Ascending aorta (tissue), 2 donors: ENCODE data around the gene CCDC107. TPM values are rescaled to one million over a fixed set of nuclear protein-coding genes. Genes with fewer than 3 reads are reported as not detected.
A peak's percentile ranks its signal among the peaks of the same experiment; 100 is the strongest.

Source experiments
- DNase-seq, 2 donors: peaks; one replicate each; pipeline ENCODE4 v3.0.0-alpha.2; 2019; ENCODE audit warnings: low spot score in 2 of 2
- H3K27ac ChIP-seq, 2 donors: fragments of 200-600 bp; sonication (generic); one replicate each; pipeline ENCODE4 v1.5.1; 2016 to 2017; ENCODE audit warnings: mild to moderate bottlenecking in 1 of 2
- H3K27me3 ChIP-seq: fragments of 200-600 bp; sonication (generic); one replicate; pipeline ENCODE4 v1.5.1; 2017
- H3K36me3 ChIP-seq, 2 donors: fragments of 200-600 bp; sonication (generic); one replicate each; pipeline ENCODE4 v1.5.1; 2016
- H3K4me1 ChIP-seq, 2 donors: fragments of 200-600 bp; sonication (generic); one replicate each; pipeline ENCODE4 v1.5.1; 2016 to 2017; ENCODE audit warnings: mild to moderate bottlenecking in 1 of 2
- H3K4me3 ChIP-seq, 2 donors: fragments of 200-600 bp; sonication (generic); one replicate each; pipeline ENCODE4 v1.5.1; 2016 to 2017; ENCODE audit warnings: mild to moderate bottlenecking in 1 of 2
- H3K9me3 ChIP-seq, 2 donors: fragments of 200-600 bp; sonication (generic); one replicate each; pipeline ENCODE4 v1.5.1; 2016
- intact Hi-C: fragments of 100-400 bp; cut with DNase I; formaldehyde crosslinking; loops from one replicate; pipeline ENCODE4 v1.15.1; 2023
- total RNA-seq: library from RNA; depleted of rRNA; stranded (reverse); fragments of >200 nt; gene quantifications from one replicate; pipeline ENCODE4 v1.1.0, GENCODE V29; 2016
- TF ChIP-seq, protein P1 (sequence below), 3 experiments: fragments of 200-600 bp in 2 of 3; fragments of 450-650 bp in 1 of 3; sonication (generic) in 2 of 3; IDR thresholded peaks; one replicate each; pipeline ENCODE4 v1.5.1; 2016 to 2019; ENCODE audit warnings: antibody characterized with exemption in 3 of 3, mild to moderate bottlenecking in 1 of 3, moderate library complexity in 1 of 3

The CCDC107 gene
- total RNA-seq, 1 donor from 2014 or later = 67.6 TPM

DNA sequence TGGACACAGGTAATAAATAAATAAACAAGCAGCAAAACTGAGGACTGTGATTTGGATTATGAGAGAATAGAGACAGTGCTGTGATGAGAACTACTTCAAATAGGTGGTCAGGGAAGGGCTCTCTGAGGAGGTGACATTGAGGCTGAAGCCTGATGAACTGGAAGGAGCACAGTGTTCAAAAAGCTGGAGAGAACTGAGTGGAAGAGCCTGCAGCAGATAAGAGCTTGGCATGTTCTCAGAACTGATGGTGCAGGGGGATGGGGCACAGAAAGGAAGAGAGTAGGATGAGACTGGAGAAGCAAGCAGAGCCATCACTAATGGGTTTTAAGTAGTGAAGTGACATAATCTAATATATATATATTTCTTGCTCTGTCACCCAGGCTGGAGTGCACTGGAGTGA is 42.9 kb downstream of the CCDC107 start:
- peak overlapping the region; percentile 93 to 97 for H3K27ac ChIP-seq
- no peak for DNase-seq
- intact Hi-C loops = no loop called here
- no peaks in the 10 kb centered on the region for H3K27me3 ChIP-seq
- TF ChIP-seq, protein P1, sequence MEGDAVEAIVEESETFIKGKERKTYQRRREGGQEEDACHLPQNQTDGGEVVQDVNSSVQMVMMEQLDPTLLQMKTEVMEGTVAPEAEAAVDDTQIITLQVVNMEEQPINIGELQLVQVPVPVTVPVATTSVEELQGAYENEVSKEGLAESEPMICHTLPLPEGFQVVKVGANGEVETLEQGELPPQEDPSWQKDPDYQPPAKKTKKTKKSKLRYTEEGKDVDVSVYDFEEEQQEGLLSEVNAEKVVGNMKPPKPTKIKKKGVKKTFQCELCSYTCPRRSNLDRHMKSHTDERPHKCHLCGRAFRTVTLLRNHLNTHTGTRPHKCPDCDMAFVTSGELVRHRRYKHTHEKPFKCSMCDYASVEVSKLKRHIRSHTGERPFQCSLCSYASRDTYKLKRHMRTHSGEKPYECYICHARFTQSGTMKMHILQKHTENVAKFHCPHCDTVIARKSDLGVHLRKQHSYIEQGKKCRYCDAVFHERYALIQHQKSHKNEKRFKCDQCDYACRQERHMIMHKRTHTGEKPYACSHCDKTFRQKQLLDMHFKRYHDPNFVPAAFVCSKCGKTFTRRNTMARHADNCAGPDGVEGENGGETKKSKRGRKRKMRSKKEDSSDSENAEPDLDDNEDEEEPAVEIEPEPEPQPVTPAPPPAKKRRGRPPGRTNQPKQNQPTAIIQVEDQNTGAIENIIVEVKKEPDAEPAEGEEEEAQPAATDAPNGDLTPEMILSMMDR (IDR thresholded peaks at IDR 0.05) = no peak
- no peak overlapping the region for H3K4me3 ChIP-seq
- H3K4me1 ChIP-seq = peaks cover 3 to 21% of the 10 kb centered on the region in 2 donors
- peaks cover 93 to 100% of the 10 kb centered on the region in 2 donors for H3K36me3 ChIP-seq
- H3K9me3 ChIP-seq = no peaks in the 10 kb centered on the region

DNA sequence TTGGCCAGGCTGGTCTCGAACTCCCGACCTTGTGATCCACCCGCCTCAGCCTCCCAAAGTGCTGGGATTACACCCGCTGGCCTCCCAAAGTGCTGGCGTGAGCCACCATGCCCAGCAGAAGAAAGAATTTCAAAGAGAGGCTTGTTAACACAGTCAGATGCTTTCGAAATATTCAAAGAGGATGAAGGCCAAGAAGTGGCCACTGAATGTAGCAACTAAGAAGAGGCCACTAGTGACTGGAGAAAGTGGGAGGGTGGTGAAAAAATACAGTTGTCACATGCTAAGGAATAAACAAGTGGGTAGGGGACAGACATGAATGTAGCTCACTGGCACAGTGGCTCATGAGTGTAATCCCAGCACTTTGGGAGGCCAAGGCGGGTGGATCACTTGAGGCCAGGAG is 44.6 kb downstream of the CCDC107 start:
- Histone ChIP-seq H3K9me3 (no peaks in the 10 kb centered on the region), H3K4me3 (no peak overlapping the region), H3K27me3 (no peaks in the 10 kb centered on the region), H3K27ac (peak overlapping the region; percentile 93 to 97), H3K36me3 (peaks cover 100% of the 10 kb centered on the region in 2 donors), H3K4me1 (peaks cover 0 to 3% of the 10 kb centered on the region in 2 donors)
- intact Hi-C loops = loop anchor here (2.0 kb wide), 1 partner anchor 20 kb away; no protein-coding TSS in a partner anchor
- TF ChIP-seq, protein P1 (IDR thresholded peaks at IDR 0.05) = no peak
- DNase-seq = no peak

DNA sequence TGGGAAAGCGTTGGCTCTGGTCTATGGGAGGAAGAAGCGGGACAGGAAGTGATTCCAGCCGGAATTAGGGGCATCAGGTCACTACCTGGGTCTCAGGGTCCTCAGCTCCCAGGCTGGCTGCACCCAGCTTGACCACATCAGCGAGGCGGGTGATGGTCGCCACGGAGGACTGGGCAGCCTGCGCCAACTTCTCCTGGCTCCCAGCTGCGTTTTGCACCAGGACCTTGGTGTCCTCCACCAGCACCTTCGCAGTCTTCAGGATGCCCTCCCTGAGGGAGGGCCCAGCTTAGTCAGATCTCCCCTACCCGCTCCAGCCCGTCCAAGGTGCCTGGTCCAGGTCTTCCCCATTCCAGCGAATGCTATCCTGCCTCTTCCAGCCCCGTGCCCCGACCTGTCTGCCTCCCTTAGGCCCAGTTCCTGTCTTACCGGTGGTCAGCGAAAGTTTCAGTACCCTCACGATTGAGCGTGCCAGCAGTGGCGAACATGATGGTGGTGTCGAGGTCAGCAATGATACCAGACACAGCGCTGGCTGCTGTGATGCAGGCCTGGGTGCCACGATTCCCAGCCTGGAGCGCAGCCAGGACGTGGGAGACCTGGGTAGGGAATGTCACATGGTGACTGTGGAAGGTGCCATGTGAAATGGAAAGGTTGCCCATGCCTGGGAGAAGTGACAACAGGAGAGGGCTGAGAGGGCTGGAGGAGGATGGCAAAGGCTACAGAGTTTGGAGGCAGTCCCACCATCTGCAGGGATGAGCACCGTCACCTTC is 46.0 kb downstream of the CCDC107 start:
- peak overlapping the region in 1 of 2 donors; percentile 93 for H3K27ac ChIP-seq
- TF ChIP-seq, protein P1 (IDR thresholded peaks at IDR 0.05) = no peak
- H3K36me3 ChIP-seq = peaks cover 100% of the 10 kb centered on the region in 2 donors
- no peaks in the 10 kb centered on the region for H3K4me1 ChIP-seq
- H3K27me3 ChIP-seq = no peaks in the 10 kb centered on the region
- H3K9me3 ChIP-seq = no peaks in the 10 kb centered on the region
- DNase-seq = no peak
- intact Hi-C loops = loop anchor here (2.0 kb wide), 1 partner anchor 21 kb away; no protein-coding TSS in a partner anchor
- no peak overlapping the region for H3K4me3 ChIP-seq

DNA sequence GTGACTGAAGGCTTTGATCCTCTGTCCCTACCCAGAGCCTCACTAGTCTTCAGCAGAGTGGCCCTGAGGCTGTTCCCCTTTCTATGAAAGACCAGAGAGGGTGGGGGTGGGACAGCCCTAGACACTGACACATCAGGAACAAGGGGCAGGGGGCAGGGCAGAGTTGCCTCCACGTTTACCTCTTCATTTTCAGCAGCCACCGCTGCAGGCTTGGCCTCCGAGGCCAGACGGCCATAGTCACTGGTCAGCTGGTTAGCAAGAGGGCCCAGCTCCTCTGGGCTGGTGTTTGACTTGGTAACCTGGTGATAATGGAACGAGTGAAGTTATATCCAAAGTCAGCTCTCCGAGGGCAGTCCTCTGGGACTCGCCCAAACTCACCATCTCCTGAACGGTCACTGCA is 47.3 kb downstream of the CCDC107 start:
- TF ChIP-seq, protein P1 (IDR thresholded peaks at IDR 0.05) = no peak
- intact Hi-C loops = no loop called here
- peak overlapping the region; percentile 61 for H3K27ac ChIP-seq
- no peaks in the 10 kb centered on the region for H3K4me1 ChIP-seq
- H3K36me3 ChIP-seq = peaks cover 98% of the 10 kb centered on the region in 2 donors
- no peak overlapping the region for H3K4me3 ChIP-seq
- no peaks in the 10 kb centered on the region for H3K27me3 ChIP-seq
- H3K9me3 ChIP-seq = no peaks in the 10 kb centered on the region
- no peak for DNase-seq

DNA sequence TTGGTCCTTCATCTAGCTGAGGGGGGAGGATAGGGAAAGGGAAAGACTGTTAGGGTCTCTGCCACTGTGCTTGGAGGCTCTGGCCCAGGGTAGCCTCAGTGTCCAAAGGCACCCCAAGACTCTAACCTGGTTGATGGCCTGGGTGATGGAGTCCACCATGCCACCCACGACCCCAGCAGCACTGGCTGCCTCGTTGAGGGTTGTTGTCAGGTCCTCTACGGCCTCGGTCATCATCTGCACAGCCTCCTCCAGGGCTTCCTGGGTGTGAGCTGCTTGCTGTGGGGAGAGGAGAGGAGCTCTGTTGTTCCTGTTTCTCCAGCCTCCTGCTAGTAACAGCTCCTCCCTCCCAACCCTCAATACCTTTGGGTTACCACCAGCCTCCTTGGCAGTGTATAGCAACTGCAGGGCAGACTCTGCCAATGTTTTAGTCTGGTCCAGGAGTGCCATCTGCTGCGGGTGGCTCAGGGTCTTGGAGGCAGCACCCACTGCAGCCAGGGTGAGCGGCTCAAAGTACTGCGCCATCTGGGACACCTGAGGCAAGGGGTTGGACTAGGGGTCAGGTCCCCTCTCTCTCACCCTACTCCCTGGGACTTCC is 47.8 kb downstream of the CCDC107 start:
- no peaks in the 10 kb centered on the region for H3K9me3 ChIP-seq
- intact Hi-C loops = no loop called here
- no peaks in the 10 kb centered on the region for H3K27me3 ChIP-seq
- peaks cover 98% of the 10 kb centered on the region in 2 donors for H3K36me3 ChIP-seq
- peak overlapping the region; percentile 61 for H3K27ac ChIP-seq
- TF ChIP-seq, protein P1 (IDR thresholded peaks at IDR 0.05) = no peak
- DNase-seq = no peak
- no peaks in the 10 kb centered on the region for H3K4me1 ChIP-seq
- H3K4me3 ChIP-seq = no peak overlapping the region
